HG03558 (cell line): ENCODE data around the gene UBE3C.
A peak's percentile ranks its signal among the peaks of the same experiment; 100 is the strongest.
"Not testable (repeated sequence)": the region's sequence is repeated elsewhere in the genome, so short reads cannot be mapped to it uniquely, and the experiment has no call there.

Experiments
- ATAC-seq: cut with Tn5 transposase; IDR thresholded peaks from one replicate; pipeline ENCODE4 v1.9.1; 2021; ENCODE audit warnings: moderate number of reproducible peaks; ENCODE audit not compliant: unreplicated experiment; ENCODE audit errors: extremely low read depth

Gene UBE3C

GRCh38 chr7:157269341-157270059 is 130.8 kb downstream of the UBE3C start:
- no peak for ATAC-seq

GRCh38 chr7:157270060-157270444 is 131.3 kb downstream of the UBE3C start:
- ATAC-seq = no peak

GRCh38 chr7:157271315-157271990 is 132.7 kb downstream of the UBE3C start:
- no peak for ATAC-seq

GRCh38 chr7:157271991-157272324 is 133.2 kb downstream of the UBE3C start:
- no peak for ATAC-seq

GRCh38 chr7:157272351-157273207 is 133.9 kb downstream of the UBE3C start:
- ATAC-seq = no peak

GRCh38 chr7:157273208-157274093 is 134.7 kb downstream of the UBE3C start:
- ATAC-seq = no peak

- not testable (repeated sequence) for ATAC-seq
Measured at GRCh38 chr7:157274094-157274634, 135.4 kb downstream of the UBE3C start.

- no peak for ATAC-seq
Measured at GRCh38 chr7:157274991-157275427, 136.3 kb downstream of the UBE3C start.

- no peak for ATAC-seq
Measured at GRCh38 chr7:157276091-157276561, 137.4 kb downstream of the UBE3C start.

GRCh38 chr7:157276731-157277562 is 138.2 kb downstream of the UBE3C start:
- ATAC-seq = no peak

- ATAC-seq = not testable (repeated sequence)
Measured at GRCh38 chr7:157277568-157277967, 138.8 kb downstream of the UBE3C start.

GRCh38 chr7:157278167-157278790 is 139.6 kb downstream of the UBE3C start:
- ATAC-seq = no peak

GRCh38 chr7:157278791-157279724 is 140.3 kb downstream of the UBE3C start:
- ATAC-seq = peak; percentile 55

- ATAC-seq = no peak
Measured at GRCh38 chr7:157279741-157280215, 141.1 kb downstream of the UBE3C start.

- ATAC-seq = no peak
Measured at GRCh38 chr7:157280216-157280841, 141.6 kb downstream of the UBE3C start.

GRCh38 chr7:157281221-157281998 is 142.7 kb downstream of the UBE3C start:
- no peak for ATAC-seq
